Naive thymus-derived CD4-positive, alpha-beta T cell (primary cell): Measurements from ENCODE around the gene SMIM13. TPM values are rescaled to one million over a fixed set of nuclear protein-coding genes. Genes with fewer than 3 reads are reported as not detected.

Experiments
- ATAC-seq: fragments of 150-1000 bp; cut with Tn5 transposase; 2 replicates; pipeline ENCODE4 v1.10.0; 2021; ENCODE audit warnings: mild to moderate bottlenecking, moderate library complexity
- CTCF ChIA-PET: fragments of 350-600 bp; sonication (Branson Sonifier 250); formaldehyde crosslinking; loops from one replicate; lab custom pipeline; 2021; ENCODE audit warnings: antibody characterized with exemption; lab: Charles Lee
- POLR2A ChIA-PET: fragments of 350-600 bp; sonication (Branson Sonifier 250); formaldehyde crosslinking; loops from one replicate; lab custom pipeline; 2021; ENCODE audit warnings: antibody characterized with exemption, inconsistent platforms; lab: Charles Lee
- DNase-seq, 9 donors: peaks; one replicate each; pipeline versions ENCODE4 v3.0.0 to v3.0.0-alpha.2; 2020 to 2022; ENCODE audit warnings: mixed read lengths in 1 of 9
- H3K27ac ChIP-seq: one replicate; pipeline ENCODE4 v1.7.0; 2013; ENCODE audit warnings: mild to moderate bottlenecking, low read depth, low read length, moderate library complexity
- H3K27me3 ChIP-seq, 2 donors: one replicate each; pipeline ENCODE4 v1.7.0; 2013; ENCODE audit warnings: low read length in 2 of 2, mild to moderate bottlenecking in 2 of 2, moderate library complexity in 2 of 2; ENCODE audit not compliant: control insufficient read depth in 2 of 2, insufficient read depth in 2 of 2
- H3K36me3 ChIP-seq, 3 experiments: 1 replicate in 2 of 3; 2 replicates in 1 of 3; pipeline ENCODE4 v1.7.0; 2013; ENCODE audit warnings: low read length in 3 of 3, mild to moderate bottlenecking in 3 of 3, moderate library complexity in 1 of 3; ENCODE audit not compliant: insufficient read depth in 3 of 3, control insufficient read depth in 2 of 3
- H3K4me1 ChIP-seq, 2 donors: one replicate each; pipeline ENCODE4 v1.7.0; 2013; ENCODE audit warnings: low read length in 2 of 2, mild to moderate bottlenecking in 2 of 2, moderate library complexity in 1 of 2; ENCODE audit not compliant: control insufficient read depth in 2 of 2, insufficient read depth in 2 of 2
- H3K4me3 ChIP-seq: 2 replicates; pipeline ENCODE4 v1.7.0; 2013; ENCODE audit warnings: mild to moderate bottlenecking, low read length
- H3K9me3 ChIP-seq, 3 experiments: 1 replicate in 2 of 3; 2 replicates in 1 of 3; pipeline ENCODE4 v1.7.0; 2013; ENCODE audit warnings: low read length in 3 of 3; ENCODE audit not compliant: control insufficient read depth in 2 of 3
- H3K27ac Mint-ChIP-seq, 9 donors: one replicate each; pipeline ENCODE4 v1.8.0; 2020 to 2022; ENCODE audit warnings: mixed read lengths in 9 of 9, mild to moderate bottlenecking in 8 of 9, moderate library complexity in 5 of 9, inconsistent platforms in 2 of 9
- H3K27me3 Mint-ChIP-seq, 5 donors: one replicate each; pipeline ENCODE4 v1.8.0; 2021 to 2022; ENCODE audit warnings: mixed read lengths in 5 of 5, mild to moderate bottlenecking in 1 of 5
- H3K36me3 Mint-ChIP-seq, 5 donors: one replicate each; pipeline ENCODE4 v1.8.0; 2020 to 2022; ENCODE audit warnings: mixed read lengths in 5 of 5, mild to moderate bottlenecking in 3 of 5, inconsistent platforms in 1 of 5
- H3K4me1 Mint-ChIP-seq, 7 donors: one replicate each; pipeline ENCODE4 v1.8.0; 2020 to 2022; ENCODE audit warnings: mixed read lengths in 7 of 7, mild to moderate bottlenecking in 3 of 7, inconsistent platforms in 1 of 7
- H3K4me3 Mint-ChIP-seq, 10 donors: one replicate each; pipeline ENCODE4 v1.8.0; 2020 to 2022; ENCODE audit warnings: mild to moderate bottlenecking in 10 of 10, mixed read lengths in 10 of 10, moderate library complexity in 6 of 10, inconsistent platforms in 2 of 10
- H3K9me3 Mint-ChIP-seq, 11 donors: one replicate each; pipeline ENCODE4 v1.8.0; 2020 to 2022; ENCODE audit warnings: mixed read lengths in 11 of 11, mild to moderate bottlenecking in 4 of 11, inconsistent platforms in 1 of 11, moderate library complexity in 1 of 11
- intact Hi-C, 2 donors: fragments of 100-400 bp; cut with micrococcal nuclease; formaldehyde crosslinking; loops; one replicate each; pipeline ENCODE4 v1.15.1; 2023
- polyA plus RNA-seq, 2 donors: library from polyadenylated mRNA; unstranded; fragments of 300-500 nt; fragmentation: Illumina TruSeq; gene quantifications; one replicate each; pipeline ENCODE4 v1.2.3, GENCODE V29; 2021
- total RNA-seq, 6 experiments: library from RNA in 5 of 6; stranded (reverse) in 5 of 6; gene quantifications; 1 replicate in 5 of 6; 2 replicates in 1 of 6; pipeline ENCODE4 v1.2.3 and lab custom pipeline; 2021 to 2026

Gene SMIM13
- total and polyA plus RNA-seq, 7 experiments from 2014 or later: 0.64 to 9.9 (median 4.3) TPM

DNA sequence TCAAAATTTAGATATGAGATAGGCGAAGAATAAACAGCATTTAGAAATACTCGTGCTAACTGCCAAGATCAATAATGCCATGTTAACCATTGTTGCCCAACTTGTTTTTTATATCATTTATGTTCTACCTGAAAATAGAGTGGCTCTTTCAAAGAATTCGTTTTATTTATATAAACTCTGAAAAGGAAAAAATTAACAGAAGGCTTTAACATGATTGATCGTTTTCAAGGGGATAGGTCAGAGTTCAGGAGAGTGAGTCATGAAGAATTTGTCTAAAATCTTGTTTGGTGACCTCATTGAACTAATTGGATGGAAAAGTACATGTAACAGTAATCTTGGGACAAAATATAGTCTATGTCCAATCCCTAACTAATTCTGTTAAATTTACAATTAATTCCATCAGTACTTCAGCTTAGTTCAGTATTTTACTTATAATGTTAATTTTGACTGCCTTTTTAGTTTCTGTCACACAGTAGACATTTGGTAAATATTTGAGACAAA is 38.5 kb upstream of the SMIM13 start:
- Mint-ChIP-seq H3K4me3 (no peak overlapping the region), H3K27me3 (peaks cover 6 to 24% (median 18%) of the 10 kb centered on the region in 5 donors), H3K27ac (no peak overlapping the region), H3K9me3 (no peaks in the 10 kb centered on the region), H3K4me1 (no peaks in the 10 kb centered on the region), H3K36me3 (no peaks in the 10 kb centered on the region)
- no peak for ATAC-seq
- Histone ChIP-seq H3K27ac (no peak overlapping the region), H3K36me3 (no peaks in the 10 kb centered on the region), H3K4me1 (no peaks in the 10 kb centered on the region), H3K27me3 (no peaks in the 10 kb centered on the region), H3K9me3 (no peaks in the 10 kb centered on the region), H3K4me3 (no peak overlapping the region)
- DNase-seq: no peak
- CTCF ChIA-PET: no interaction called here
- POLR2A ChIA-PET: no interaction called here
- intact Hi-C loops: no loop called here

DNA sequence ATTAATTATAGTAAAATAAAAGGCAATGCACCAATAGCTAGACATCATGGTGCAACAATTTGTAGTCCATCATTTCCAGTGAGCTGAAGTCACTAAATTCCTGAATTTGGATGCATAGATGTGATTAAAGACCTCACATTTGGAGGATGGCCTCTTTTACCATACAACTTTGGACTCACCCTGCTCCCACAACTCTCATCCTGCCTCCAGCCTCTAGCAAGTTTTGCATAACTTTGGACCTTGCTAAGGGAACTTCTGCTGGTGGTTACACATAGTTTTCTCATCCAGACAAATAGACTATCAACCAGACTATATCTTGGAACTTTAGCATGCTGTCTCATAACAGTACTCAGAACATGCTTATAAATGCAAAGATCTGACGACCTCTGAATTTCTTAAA is 36.8 kb upstream of the SMIM13 start:
- intact Hi-C loops: no loop called here
- peaks cover 0 to 15% (median 9%) of the 10 kb centered on the region in 5 donors for H3K27me3 Mint-ChIP-seq
- POLR2A ChIA-PET: no interaction called here
- no peaks in the 10 kb centered on the region for H3K36me3 Mint-ChIP-seq
- Histone ChIP-seq H3K27ac (no peak overlapping the region), H3K4me3 (no peak overlapping the region), H3K4me1 (no peaks in the 10 kb centered on the region), H3K27me3 (no peaks in the 10 kb centered on the region), H3K36me3 (no peaks in the 10 kb centered on the region), H3K9me3 (no peaks in the 10 kb centered on the region)
- no peak overlapping the region for H3K27ac Mint-ChIP-seq
- H3K9me3 Mint-ChIP-seq: no peaks in the 10 kb centered on the region
- no peak overlapping the region for H3K4me3 Mint-ChIP-seq
- DNase-seq: no peak
- H3K4me1 Mint-ChIP-seq: no peaks in the 10 kb centered on the region
- CTCF ChIA-PET: interaction anchor here (1.1 kb wide), 1 partner anchor 12 kb away, joined by 3 read pairs; no protein-coding TSS in a partner anchor
- ATAC-seq: no peak

DNA sequence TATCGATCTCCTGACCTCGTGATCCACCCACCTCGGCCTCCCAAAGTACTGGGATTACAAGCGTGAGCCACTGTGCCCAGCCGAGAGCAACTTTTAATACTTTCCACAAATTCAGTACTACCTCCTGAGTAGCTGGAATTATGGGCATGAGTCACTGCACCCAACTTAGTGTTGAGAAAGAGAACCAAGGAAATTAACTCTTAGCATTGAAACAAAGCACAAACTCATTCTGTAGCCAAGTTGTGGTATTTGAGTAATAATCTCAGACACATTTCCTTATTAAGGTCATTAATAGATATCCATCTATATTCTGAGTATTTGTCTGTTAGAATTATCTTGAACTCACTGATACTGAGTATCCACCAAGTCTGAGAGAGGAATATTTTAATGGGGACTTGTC is 35.2 kb upstream of the SMIM13 start:
- Mint-ChIP-seq H3K27me3 (peaks cover 0 to 11% (median 7%) of the 10 kb centered on the region in 5 donors), H3K9me3 (no peaks in the 10 kb centered on the region), H3K27ac (no peak overlapping the region), H3K4me1 (no peaks in the 10 kb centered on the region), H3K36me3 (no peaks in the 10 kb centered on the region), H3K4me3 (no peak overlapping the region)
- Histone ChIP-seq H3K9me3 (no peaks in the 10 kb centered on the region), H3K4me3 (no peak overlapping the region), H3K27me3 (no peaks in the 10 kb centered on the region), H3K4me1 (no peaks in the 10 kb centered on the region), H3K36me3 (no peaks in the 10 kb centered on the region), H3K27ac (no peak overlapping the region)
- DNase-seq: no peak
- ChIA-PET POLR2A (interaction anchor here (0.7 kb wide), 1 partner anchor 8 kb away, joined by 3 read pairs; no protein-coding TSS in a partner anchor), CTCF (no interaction called here)
- intact Hi-C loops: no loop called here
- ATAC-seq: no peak

DNA sequence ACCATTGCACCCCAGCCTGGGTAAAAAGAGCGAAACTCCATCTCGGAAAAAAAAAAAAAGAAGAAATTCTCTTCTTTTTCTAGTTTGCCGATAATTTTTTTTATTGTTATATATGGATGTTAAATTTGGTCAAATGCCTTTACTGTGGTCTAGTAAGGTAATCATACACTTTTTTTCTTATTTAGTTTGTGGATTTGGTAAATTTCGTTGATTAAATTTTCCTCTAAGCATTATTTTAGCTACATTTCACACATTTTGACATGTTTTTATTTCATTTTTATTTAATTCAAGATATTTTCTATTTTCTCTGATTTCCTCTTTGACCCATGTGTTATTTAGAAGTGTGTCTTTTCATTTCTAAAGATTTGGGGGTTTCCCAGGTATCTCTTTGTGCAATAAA is 31.6 kb upstream of the SMIM13 start:
- Mint-ChIP-seq H3K9me3 (no peaks in the 10 kb centered on the region), H3K27ac (no peak overlapping the region), H3K4me3 (no peak overlapping the region), H3K4me1 (no peaks in the 10 kb centered on the region), H3K27me3 (peaks cover 0 to 14% (median 7%) of the 10 kb centered on the region in 5 donors), H3K36me3 (no peaks in the 10 kb centered on the region)
- intact Hi-C loops: no loop called here
- Histone ChIP-seq H3K27ac (no peak overlapping the region), H3K4me3 (no peak overlapping the region), H3K4me1 (no peaks in the 10 kb centered on the region), H3K27me3 (no peaks in the 10 kb centered on the region), H3K9me3 (no peaks in the 10 kb centered on the region), H3K36me3 (no peaks in the 10 kb centered on the region)
- no peak for ATAC-seq
- ChIA-PET CTCF (interaction anchor here (0.6 kb wide), 1 partner anchor 83 kb away, joined by 3 read pairs; no protein-coding TSS in a partner anchor), POLR2A (no interaction called here)
- no peak for DNase-seq

DNA sequence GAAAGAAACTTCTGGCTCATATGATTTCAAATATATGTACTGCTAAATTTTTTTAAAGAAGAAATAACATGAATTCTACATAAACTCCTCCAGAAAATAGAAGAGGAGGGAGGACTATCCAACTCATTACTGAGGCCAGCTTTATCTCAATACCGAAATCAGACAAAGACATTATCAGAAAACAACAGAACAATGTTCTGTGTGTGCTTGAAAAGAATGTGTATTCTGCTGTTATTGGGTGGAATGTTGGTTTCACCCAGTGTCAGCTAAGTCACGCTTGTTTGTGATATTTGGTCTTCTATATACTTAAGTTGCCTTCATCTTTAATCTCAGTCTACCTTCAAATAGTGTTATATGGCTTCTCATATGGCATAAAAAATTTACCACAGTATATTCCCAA is 30.9 kb upstream of the SMIM13 start:
- DNase-seq: no peak
- no peak overlapping the region for H3K27ac ChIP-seq

DNA sequence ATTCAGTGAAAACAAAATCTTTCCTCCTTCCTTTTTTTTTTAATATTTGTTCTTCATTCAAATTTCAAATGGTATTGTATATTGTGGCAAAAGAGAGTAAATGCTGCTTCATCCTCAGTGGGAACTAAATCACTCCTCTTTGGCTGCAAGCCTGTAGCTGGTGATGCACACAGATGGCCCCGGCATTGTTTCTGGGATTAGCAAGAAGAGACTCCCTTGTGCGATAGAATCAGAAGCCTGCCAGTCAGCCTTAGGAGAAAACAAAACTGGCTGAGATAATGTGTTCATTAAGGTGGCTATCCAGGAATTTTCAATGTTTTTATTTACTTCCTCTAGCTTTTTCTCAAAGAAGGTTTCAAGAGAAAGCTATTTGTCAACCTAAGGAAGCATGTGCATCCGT is 28.8 kb upstream of the SMIM13 start:
- peaks cover 0 to 19% (median 7%) of the 10 kb centered on the region in 5 donors for H3K27me3 Mint-ChIP-seq
- ChIA-PET CTCF (no interaction called here), POLR2A (no interaction called here)
- no peak overlapping the region for H3K27ac Mint-ChIP-seq
- ATAC-seq (no peak), DNase-seq (no peak)
- H3K36me3 Mint-ChIP-seq: no peaks in the 10 kb centered on the region
- no peaks in the 10 kb centered on the region for H3K4me1 ChIP-seq
- intact Hi-C loops: loop anchor here (5.0 kb wide), 2 partner anchors 218 to 263 kb away; no protein-coding TSS in a partner anchor
- H3K27ac ChIP-seq: no peak overlapping the region
- H3K4me1 Mint-ChIP-seq: no peaks in the 10 kb centered on the region
- H3K9me3 ChIP-seq: no peaks in the 10 kb centered on the region
- no peak overlapping the region for H3K4me3 Mint-ChIP-seq
- H3K9me3 Mint-ChIP-seq: no peaks in the 10 kb centered on the region
- no peaks in the 10 kb centered on the region for H3K36me3 ChIP-seq
- H3K4me3 ChIP-seq: no peak overlapping the region
- no peaks in the 10 kb centered on the region for H3K27me3 ChIP-seq

More for the DNA sequence above, 30.9 kb upstream of the SMIM13 start:
- no peaks in the 10 kb centered on the region for H3K9me3 Mint-ChIP-seq
- H3K9me3 ChIP-seq: no peaks in the 10 kb centered on the region
- no peak overlapping the region for H3K27ac Mint-ChIP-seq
- no peaks in the 10 kb centered on the region for H3K27me3 ChIP-seq
- H3K27me3 Mint-ChIP-seq: peaks cover 0 to 14% (median 7%) of the 10 kb centered on the region in 5 donors
- no peak overlapping the region for H3K4me3 Mint-ChIP-seq
- ChIA-PET POLR2A (no interaction called here), CTCF (interaction anchor here (0.6 kb wide), 2 partner anchors 82 to 1599 kb away, joined by 3 read pairs; no protein-coding TSS in a partner anchor)
- no peaks in the 10 kb centered on the region for H3K4me1 Mint-ChIP-seq
- H3K4me1 ChIP-seq: no peaks in the 10 kb centered on the region
- no peak overlapping the region for H3K4me3 ChIP-seq
- no peak for ATAC-seq
- no peaks in the 10 kb centered on the region for H3K36me3 Mint-ChIP-seq
- H3K36me3 ChIP-seq: no peaks in the 10 kb centered on the region
- intact Hi-C loops: no loop called here
